Endothelial cell of umbilical vein (primary cell): ENCODE results near the gene UBTD2. TPM values are rescaled to one million over a fixed set of nuclear protein-coding genes. Genes with fewer than 3 reads are reported as not detected.

ENCODE experiments used
- BruUV-seq: library from RNA; stranded (reverse); fragments of 400-500 nt; replicated peaks from 2 replicates; lab custom pipeline; 2021; lab: Mats Ljungman, UMichigan
- CTCF ChIA-PET: fragments of 300-600, 350-600 bp; sonication (Branson Sonifier 250); formaldehyde crosslinking; loops from one replicate; lab custom pipeline; 2021; ENCODE audit warnings: antibody characterized with exemption, inconsistent platforms; lab: Charles Lee
- POLR2A ChIA-PET: fragments of 300-600, 350-600 bp; sonication (Branson Sonifier 250); formaldehyde crosslinking; loops from one replicate; lab custom pipeline; 2021; ENCODE audit warnings: antibody characterized with exemption, inconsistent platforms; lab: Charles Lee
- DNase-seq: peaks from one replicate; pipeline ENCODE4 v3.0.0-alpha.2; 2011; ENCODE audit warnings: low read depth, low spot score
- FAIRE-seq: peaks from 2 replicates; lab custom pipeline; 2011; peaks lifted over from hg19 to GRCh38; lab: Jason Lieb, UNC
- H2AFZ ChIP-seq: 2 replicates; pipeline ENCODE4 v1.6.0; 2012; ENCODE audit warnings: low read depth, low read length, control low read depth, inconsistent platforms
- H3K27ac ChIP-seq: 2 replicates; pipeline ENCODE4 v1.5.1; 2011; ENCODE audit warnings: low read depth, mild to moderate bottlenecking, control low read depth, low read length, moderate library complexity; ENCODE audit not compliant: insufficient read depth
- H3K27me3 ChIP-seq, 2 experiments: 2 replicates each; pipeline versions ENCODE4 v1.6.0 to v1.6.1; 2011; ENCODE audit warnings: low read length in 2 of 2, mixed read lengths in 1 of 2; ENCODE audit not compliant: control insufficient read depth in 2 of 2, insufficient read depth in 2 of 2
- H3K36me3 ChIP-seq, 2 experiments: 2 replicates in 1 of 2; 3 replicates in 1 of 2; pipeline ENCODE4 v1.5.1; 2011; ENCODE audit warnings: low read length in 2 of 2, mild to moderate bottlenecking in 1 of 2, moderate library complexity in 1 of 2; ENCODE audit not compliant: control insufficient read depth in 2 of 2, insufficient read depth in 2 of 2; ENCODE audit errors: extremely low read depth in 1 of 2
- H3K4me1 ChIP-seq: 3 replicates; pipeline ENCODE4 v1.5.1; 2011; ENCODE audit warnings: mild to moderate bottlenecking, low read length; ENCODE audit not compliant: control insufficient read depth, insufficient read depth; ENCODE audit errors: extremely low read depth
- H3K4me2 ChIP-seq: 2 replicates; pipeline ENCODE4 v1.6.1; 2011; ENCODE audit warnings: low read length, control low read depth, mixed read lengths; ENCODE audit not compliant: insufficient read depth
- H3K4me3 ChIP-seq, 3 experiments: fragments of 200-600 bp in 1 of 3; sonication (generic), shearing (Covaris generic) in 1 of 3; replicated peaks in 1 of 3; 2 replicates each; pipeline ENCODE4 v1.5.1; 2011 to 2016; ENCODE audit warnings: control low read depth in 3 of 3, low read length in 3 of 3, mild to moderate bottlenecking in 2 of 3, inconsistent platforms in 1 of 3, low read depth in 1 of 3, moderate library complexity in 1 of 3; ENCODE audit not compliant: insufficient read depth in 1 of 3
- H3K79me2 ChIP-seq: 2 replicates; pipeline ENCODE4 v1.6.0; 2012; ENCODE audit warnings: low read length, inconsistent platforms; ENCODE audit not compliant: control insufficient read depth, insufficient read depth
- H3K9ac ChIP-seq: replicated peaks from 2 replicates; pipeline ENCODE3; 2011; ENCODE audit warnings: low read length, control low read depth; ENCODE audit not compliant: insufficient read depth; ENCODE audit errors: extremely low read depth
- H3K9me1 ChIP-seq: replicated peaks from 3 replicates; pipeline ENCODE4 v1.6.0; 2011; ENCODE audit warnings: mild to moderate bottlenecking, low read length; ENCODE audit not compliant: control insufficient read depth, insufficient read depth; ENCODE audit errors: extremely low read depth
- H3K9me3 ChIP-seq: replicated peaks from 2 replicates; pipeline ENCODE4 v1.5.1; 2012; ENCODE audit warnings: low read length, inconsistent platforms; ENCODE audit not compliant: control insufficient read depth, insufficient read depth
- H4K20me1 ChIP-seq: replicated peaks from 2 replicates; pipeline ENCODE3; 2011; ENCODE audit warnings: mild to moderate bottlenecking, low read length; ENCODE audit not compliant: control insufficient read depth, insufficient read depth; ENCODE audit errors: extremely low read depth
- EZH2 ChIP-seq: IDR thresholded peaks from 2 replicates; pipeline ENCODE4 v1.6.1; 2012; ENCODE audit warnings: borderline replicate concordance, low read depth, mild to moderate bottlenecking, moderate library complexity, low read length, inconsistent platforms; ENCODE audit not compliant: severe bottlenecking
- FOS ChIP-seq: IDR thresholded peaks from 2 replicates; pipeline ENCODE4 v1.6.1; 2011; ENCODE audit warnings: mild to moderate bottlenecking, low read length, moderate library complexity, borderline replicate concordance; ENCODE audit not compliant: insufficient read depth
- GATA2 ChIP-seq: IDR thresholded peaks from 2 replicates; pipeline ENCODE4 v1.7.0; 2011; ENCODE audit warnings: low read depth, mild to moderate bottlenecking, moderate library complexity, mixed read lengths, low read length; ENCODE audit not compliant: insufficient read length, insufficient read depth
- JUN ChIP-seq: IDR thresholded peaks from 2 replicates; pipeline ENCODE4 v1.6.1; 2011; ENCODE audit warnings: borderline replicate concordance, low read depth; ENCODE audit not compliant: insufficient read length, insufficient read depth
- MYC ChIP-seq: IDR thresholded peaks from one replicate; pipeline ENCODE4 v1.6.1; 2011; ENCODE audit warnings: mild to moderate bottlenecking, low read depth, low read length
- POLR2A ChIP-seq: IDR thresholded peaks from 2 replicates; pipeline ENCODE4 v1.6.1; 2012; ENCODE audit warnings: low read depth, mild to moderate bottlenecking, control low read depth, low read length
- POLR2AphosphoS5 ChIP-seq: IDR thresholded peaks from 2 replicates; pipeline ENCODE4 v1.6.1; 2012; ENCODE audit warnings: low read depth, mild to moderate bottlenecking, control low read depth, low read length, moderate library complexity; ENCODE audit not compliant: insufficient read depth
- dilution Hi-C: fragments of 300-500 bp; cut with MboI; formaldehyde crosslinking; loops from one replicate; pipeline ENCODE4 v1.15.0; 2019; ENCODE audit warnings: low sequenced_read_pairs; ENCODE audit not compliant: extremely low pct_ligation_motif_present
- intact Hi-C: fragments of 100-400 bp; cut with micrococcal nuclease; formaldehyde crosslinking; loops from one replicate; pipeline ENCODE4 v1.10.0; 2022
- polyA plus RNA-seq, 4 experiments: library from polyadenylated mRNA; depleted of rRNA in 3 of 4; stranded (reverse) in 3 of 4; unstranded in 1 of 4; fragments of >200 nt; gene quantifications; 2 replicates each; pipeline versions ENCODE4 v1.2.1 to v1.2.3, GENCODE V29; 2011 to 2012; ENCODE audit warnings: missing spikeins in 1 of 4
- total RNA-seq: library from RNA; stranded (reverse); gene quantifications from 2 replicates; pipeline ENCODE4 v1.2.3, GENCODE V29; 2021
- TF ChIP-seq, protein P1 (sequence below): IDR thresholded peaks from 2 replicates; pipeline ENCODE4 v1.6.1; 2011; ENCODE audit not compliant: insufficient read depth, insufficient read length
- TF ChIP-seq, protein P2 (sequence below), 2 donors: IDR thresholded peaks; 1 replicate in 1 of 2; 2 replicates in 1 of 2; pipeline ENCODE4 v1.5.1; 2011; ENCODE audit warnings: low read length in 2 of 2, mild to moderate bottlenecking in 2 of 2, moderate library complexity in 2 of 2, control low read depth in 1 of 2, inconsistent platforms in 1 of 2, low read depth in 1 of 2; ENCODE audit not compliant: insufficient read depth in 1 of 2; ENCODE audit errors: extremely low read depth in 1 of 2

The UBTD2 gene
- total and polyA plus RNA-seq, 2 donors (not counting 3 experiments of a cell fraction or from before 2014, with no cell fraction given) = 10.1 to 22.6 TPM

DNA sequence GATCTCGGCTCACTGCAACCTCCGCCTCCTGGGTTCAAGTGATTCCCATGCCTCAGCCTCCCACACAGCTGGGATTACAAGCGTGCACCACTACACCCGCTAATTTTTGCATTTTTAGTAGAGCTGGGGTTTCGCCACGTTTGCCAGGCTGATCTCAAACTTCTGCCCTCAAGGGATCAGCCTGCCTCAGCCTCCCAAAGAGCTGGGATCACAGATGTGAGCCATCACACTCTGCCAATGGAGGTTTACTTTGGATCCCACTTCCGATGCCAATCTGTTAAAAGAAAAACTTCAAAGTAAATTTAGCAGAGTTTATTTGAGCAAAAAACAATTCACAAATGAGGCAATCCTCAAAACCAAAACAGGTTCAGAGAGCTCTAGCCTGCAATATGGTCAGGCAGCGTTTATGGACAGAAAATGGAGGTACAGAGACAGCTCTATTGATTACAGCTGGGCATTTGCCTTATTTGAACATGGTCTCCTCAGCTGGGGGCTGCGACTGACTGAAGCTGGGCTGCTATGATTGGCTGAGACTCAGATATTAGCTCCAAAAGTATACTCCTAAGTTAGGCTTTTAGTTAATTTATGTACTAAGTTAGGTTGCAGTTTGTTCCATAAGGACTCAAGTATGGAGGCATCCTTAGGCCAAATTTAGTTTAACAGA is 18.6 kb upstream of the UBTD2 start:
- BruUV-seq = no TSS peak
- Histone ChIP-seq H3K79me2 (no peaks in the 10 kb centered on the region), H3K27ac (no peak overlapping the region), H3K9me1 (no peaks in the 10 kb centered on the region), H3K9me3 (no peaks in the 10 kb centered on the region), H2AFZ (no peak overlapping the region), H3K4me1 (no peaks in the 10 kb centered on the region), H3K27me3 (peaks cover 2 to 3% of the 10 kb centered on the region in 2 experiments), H3K9ac (no peak overlapping the region), H4K20me1 (no peaks in the 10 kb centered on the region), H3K36me3 (no peaks in the 10 kb centered on the region), H3K4me3 (no peak overlapping the region), H3K4me2 (no peak overlapping the region)
- DNase-seq (no peak), FAIRE-seq (no peak)
- dilution Hi-C loops (no loop called here), intact Hi-C loops (no loop called here)
- POLR2A ChIA-PET = no interaction called here
- no peak for TF ChIP-seq GATA2
- TF ChIP-seq, protein P1, sequence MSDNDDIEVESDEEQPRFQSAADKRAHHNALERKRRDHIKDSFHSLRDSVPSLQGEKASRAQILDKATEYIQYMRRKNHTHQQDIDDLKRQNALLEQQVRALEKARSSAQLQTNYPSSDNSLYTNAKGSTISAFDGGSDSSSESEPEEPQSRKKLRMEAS = no peak
- CTCF ChIA-PET = interaction anchor here (2.1 kb wide), 1 partner anchor 9 kb away, joined by 10 read pairs; no protein-coding TSS in a partner anchor

GRCh38 chr5:172299916-172300439 is 16.4 kb upstream of the UBTD2 start:
- CTCF ChIA-PET = no interaction called here
- Histone ChIP-seq H3K4me3 (no peak overlapping the region), H3K9ac (no peak overlapping the region), H4K20me1 (no peaks in the 10 kb centered on the region), H2AFZ (no peak overlapping the region), H3K27me3 (peaks cover 0 to 4% of the 10 kb centered on the region in 2 experiments), H3K9me3 (no peaks in the 10 kb centered on the region), H3K79me2 (no peaks in the 10 kb centered on the region), H3K4me2 (no peak overlapping the region), H3K36me3 (no peaks in the 10 kb centered on the region), H3K4me1 (no peaks in the 10 kb centered on the region), H3K27ac (no peak overlapping the region), H3K9me1 (no peaks in the 10 kb centered on the region)
- no peak for FAIRE-seq
- TF ChIP-seq POLR2A (no peak), FOS (no peak), JUN (no peak), POLR2AphosphoS5 (no peak), MYC (no peak), GATA2 (no peak), EZH2 (no peak)
- TF ChIP-seq, protein P2, sequence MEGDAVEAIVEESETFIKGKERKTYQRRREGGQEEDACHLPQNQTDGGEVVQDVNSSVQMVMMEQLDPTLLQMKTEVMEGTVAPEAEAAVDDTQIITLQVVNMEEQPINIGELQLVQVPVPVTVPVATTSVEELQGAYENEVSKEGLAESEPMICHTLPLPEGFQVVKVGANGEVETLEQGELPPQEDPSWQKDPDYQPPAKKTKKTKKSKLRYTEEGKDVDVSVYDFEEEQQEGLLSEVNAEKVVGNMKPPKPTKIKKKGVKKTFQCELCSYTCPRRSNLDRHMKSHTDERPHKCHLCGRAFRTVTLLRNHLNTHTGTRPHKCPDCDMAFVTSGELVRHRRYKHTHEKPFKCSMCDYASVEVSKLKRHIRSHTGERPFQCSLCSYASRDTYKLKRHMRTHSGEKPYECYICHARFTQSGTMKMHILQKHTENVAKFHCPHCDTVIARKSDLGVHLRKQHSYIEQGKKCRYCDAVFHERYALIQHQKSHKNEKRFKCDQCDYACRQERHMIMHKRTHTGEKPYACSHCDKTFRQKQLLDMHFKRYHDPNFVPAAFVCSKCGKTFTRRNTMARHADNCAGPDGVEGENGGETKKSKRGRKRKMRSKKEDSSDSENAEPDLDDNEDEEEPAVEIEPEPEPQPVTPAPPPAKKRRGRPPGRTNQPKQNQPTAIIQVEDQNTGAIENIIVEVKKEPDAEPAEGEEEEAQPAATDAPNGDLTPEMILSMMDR (IDR thresholded peaks at IDR 0.05; ENCODE audit: extremely low read depth in 1 of 2, insufficient read depth in 1 of 2, low read depth in 1 of 2, low read length in 2 of 2) = no peak
- TF ChIP-seq, protein P1 = no peak
- no peak for DNase-seq
- BruUV-seq = no TSS peak
- intact Hi-C loops (no loop called here), dilution Hi-C loops (no loop called here)
- POLR2A ChIA-PET = no interaction called here
